Fibroblast of villous mesenchyme (primary cell): ENCODE data around the gene SOX5. TPM values are rescaled to one million over a fixed set of nuclear protein-coding genes. Genes with fewer than 3 reads are reported as not detected.

Experiments
- DNase-seq: peaks from one replicate; pipeline ENCODE4 v3.0.0-alpha.2; 2010; ENCODE audit warnings: low read depth
- H3K4me3 ChIP-seq: 2 replicates; pipeline ENCODE4 v1.5.1; 2011; ENCODE audit warnings: low read depth, mild to moderate bottlenecking, low read length
- total RNA-seq: library from RNA; depleted of rRNA; stranded (reverse); fragments of >200 nt; gene quantifications from 2 replicates; pipeline ENCODE4 v1.2.3, GENCODE V29; 2012
- TF ChIP-seq, protein P1 (sequence below): IDR thresholded peaks from 2 replicates; pipeline ENCODE4 v1.5.1; 2012; ENCODE audit warnings: low read depth, mild to moderate bottlenecking, low read length; ENCODE audit not compliant: insufficient read depth

The SOX5 gene
- total RNA-seq, 1 donor: 13.8 TPM

DNA sequence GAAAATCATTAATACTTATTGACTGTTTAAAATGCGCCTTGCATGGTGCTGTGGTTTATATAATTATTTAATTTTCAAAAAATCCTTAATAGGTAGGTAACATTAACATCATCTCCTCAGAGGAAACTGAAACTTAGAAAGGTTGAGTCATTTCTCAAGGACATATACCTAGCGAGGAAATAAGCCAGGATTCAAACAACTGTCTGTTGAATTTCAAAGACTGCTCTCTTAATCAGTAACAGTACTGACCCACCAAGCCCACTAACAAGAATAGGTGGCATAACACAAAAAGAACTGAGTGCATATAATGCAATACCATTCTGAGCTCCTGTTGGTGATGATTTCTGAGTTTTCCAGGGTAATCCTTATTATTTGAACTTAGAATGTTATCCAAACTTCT lies 174.3 kb downstream of the SOX5 start:
- TF ChIP-seq, protein P1, sequence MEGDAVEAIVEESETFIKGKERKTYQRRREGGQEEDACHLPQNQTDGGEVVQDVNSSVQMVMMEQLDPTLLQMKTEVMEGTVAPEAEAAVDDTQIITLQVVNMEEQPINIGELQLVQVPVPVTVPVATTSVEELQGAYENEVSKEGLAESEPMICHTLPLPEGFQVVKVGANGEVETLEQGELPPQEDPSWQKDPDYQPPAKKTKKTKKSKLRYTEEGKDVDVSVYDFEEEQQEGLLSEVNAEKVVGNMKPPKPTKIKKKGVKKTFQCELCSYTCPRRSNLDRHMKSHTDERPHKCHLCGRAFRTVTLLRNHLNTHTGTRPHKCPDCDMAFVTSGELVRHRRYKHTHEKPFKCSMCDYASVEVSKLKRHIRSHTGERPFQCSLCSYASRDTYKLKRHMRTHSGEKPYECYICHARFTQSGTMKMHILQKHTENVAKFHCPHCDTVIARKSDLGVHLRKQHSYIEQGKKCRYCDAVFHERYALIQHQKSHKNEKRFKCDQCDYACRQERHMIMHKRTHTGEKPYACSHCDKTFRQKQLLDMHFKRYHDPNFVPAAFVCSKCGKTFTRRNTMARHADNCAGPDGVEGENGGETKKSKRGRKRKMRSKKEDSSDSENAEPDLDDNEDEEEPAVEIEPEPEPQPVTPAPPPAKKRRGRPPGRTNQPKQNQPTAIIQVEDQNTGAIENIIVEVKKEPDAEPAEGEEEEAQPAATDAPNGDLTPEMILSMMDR: no peak
- H3K4me3 ChIP-seq: no peak overlapping the region
- no peak for DNase-seq

DNA sequence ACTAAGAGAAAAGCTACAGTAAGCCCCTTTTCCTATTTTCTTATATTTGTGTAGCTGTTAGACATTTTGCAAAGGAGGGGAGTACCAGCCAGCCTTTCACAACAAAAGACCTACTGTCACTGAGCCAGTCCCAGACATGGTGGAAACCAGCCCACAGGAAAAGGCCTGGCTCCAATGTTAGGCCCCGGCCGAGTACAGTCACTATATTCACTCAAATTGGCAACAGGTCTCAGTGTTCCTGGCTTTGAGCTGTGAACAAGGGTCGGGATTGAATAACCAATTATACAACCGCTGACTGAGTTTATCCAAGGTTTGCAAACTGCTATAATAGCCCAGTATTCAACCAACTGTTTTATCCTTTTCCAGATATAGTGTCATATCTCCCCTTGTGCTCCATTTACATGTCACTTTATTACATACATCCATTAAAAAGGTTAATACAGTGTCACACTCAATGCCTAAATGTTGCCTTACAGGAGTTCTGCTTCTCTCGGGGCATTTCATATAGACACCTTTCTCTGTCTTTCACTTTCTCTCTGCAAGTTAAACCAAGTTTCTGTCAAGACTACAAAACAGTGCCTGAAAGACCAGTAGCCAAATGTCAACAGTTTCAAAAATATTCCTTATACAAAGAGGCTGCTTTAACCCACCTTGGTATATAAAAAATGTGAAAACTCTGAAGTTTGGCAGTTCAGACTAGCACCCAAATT lies 178.1 kb downstream of the SOX5 start:
- no peak overlapping the region for H3K4me3 ChIP-seq
- TF ChIP-seq, protein P1: no peak
- DNase-seq: no peak

DNA sequence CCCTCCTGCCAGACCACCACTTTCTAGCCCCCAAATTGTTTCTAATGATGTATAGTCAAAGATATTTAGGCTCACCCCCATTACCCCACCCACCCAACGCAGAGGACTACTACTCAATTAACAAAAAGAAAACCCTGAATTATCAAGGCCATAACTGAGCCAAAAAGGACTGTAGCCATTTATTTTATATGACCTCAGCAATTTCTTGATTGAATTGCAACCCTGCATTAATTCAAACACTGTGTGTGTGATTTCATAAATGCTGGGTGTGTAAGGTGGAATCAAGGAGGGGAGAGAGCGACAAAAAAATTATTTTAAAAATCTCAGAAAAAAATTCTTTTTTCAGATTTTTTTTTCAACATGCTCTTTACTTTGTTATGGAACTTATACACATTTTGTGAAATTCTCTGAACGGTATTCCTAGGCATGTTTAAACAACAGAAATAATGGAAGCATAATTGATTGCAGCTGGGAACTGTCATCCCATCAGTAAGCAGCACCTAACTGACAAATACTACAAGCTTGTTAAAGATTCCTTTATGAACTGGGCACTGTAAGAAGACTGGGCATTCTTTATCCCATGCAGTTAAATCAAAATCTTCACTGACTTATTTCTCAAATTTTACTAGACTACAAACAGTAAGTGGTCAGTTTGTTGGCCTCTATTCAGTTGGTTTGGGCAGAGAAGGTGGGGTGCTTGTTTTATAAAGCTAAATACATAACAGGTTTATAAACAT lies 179.1 kb downstream of the SOX5 start:
- no peak for DNase-seq
- no peak overlapping the region for H3K4me3 ChIP-seq
- TF ChIP-seq, protein P1: no peak

DNA sequence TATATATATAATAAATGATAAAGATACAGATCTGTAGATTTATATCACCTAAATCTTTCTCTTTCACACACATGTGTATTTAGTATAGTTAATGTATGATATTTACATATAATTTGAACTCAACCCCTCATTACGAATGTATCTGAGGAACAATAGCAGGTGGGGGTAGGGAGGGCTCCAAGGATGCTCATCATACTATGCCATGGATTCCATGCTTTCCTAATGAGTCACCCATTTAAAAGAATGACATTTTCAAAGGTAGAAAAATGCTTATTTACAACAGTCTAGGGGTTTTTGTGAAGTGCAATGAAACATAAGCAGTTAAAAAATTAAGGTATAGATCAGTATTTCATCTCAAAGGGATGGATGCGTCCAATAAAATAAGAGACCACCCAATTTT lies 181.6 kb downstream of the SOX5 start:
- TF ChIP-seq, protein P1: no peak
- no peak for DNase-seq
- H3K4me3 ChIP-seq: no peak overlapping the region

DNA sequence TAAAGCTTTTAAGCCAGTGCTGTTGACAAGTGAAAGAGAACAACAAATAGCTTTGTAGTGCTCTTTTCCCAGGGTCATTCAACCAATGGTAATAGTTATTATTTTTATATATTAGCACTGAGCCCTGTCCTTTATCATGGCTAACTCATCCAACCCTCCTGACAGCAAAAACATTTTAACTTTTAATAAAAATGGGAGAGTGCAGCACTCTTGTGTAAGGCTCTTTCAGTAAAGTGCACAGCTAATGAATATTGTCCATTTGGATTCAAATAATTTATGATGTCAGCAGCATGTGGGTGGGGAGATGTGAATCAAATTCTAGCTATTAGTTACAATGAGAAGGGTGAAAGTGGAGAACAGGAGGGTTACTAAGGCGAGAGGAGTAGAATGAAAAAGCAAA lies 185.7 kb downstream of the SOX5 start:
- H3K4me3 ChIP-seq: no peak overlapping the region
- TF ChIP-seq, protein P1: no peak
- DNase-seq: no peak

DNA sequence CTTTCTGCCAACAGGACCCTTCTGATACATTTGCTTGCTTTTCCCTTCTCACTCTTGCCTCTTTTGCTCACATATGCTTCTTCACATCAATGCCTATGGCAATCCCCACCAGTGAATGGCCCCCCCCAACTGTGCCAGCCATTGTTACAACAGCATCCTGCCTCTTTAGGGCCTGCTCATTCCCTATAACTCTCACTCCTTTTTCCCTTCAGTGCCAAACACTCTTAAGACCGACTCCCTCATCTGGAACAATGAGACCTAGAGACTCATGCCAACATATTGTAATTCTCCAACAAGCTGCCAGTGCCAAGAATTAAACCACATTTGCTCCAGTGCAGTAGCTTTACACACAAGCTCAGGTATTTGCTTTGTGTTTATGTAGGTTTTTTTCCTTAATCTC lies 189.0 kb downstream of the SOX5 start:
- DNase-seq: no peak
- H3K4me3 ChIP-seq: no peak overlapping the region
- TF ChIP-seq, protein P1: no peak

DNA sequence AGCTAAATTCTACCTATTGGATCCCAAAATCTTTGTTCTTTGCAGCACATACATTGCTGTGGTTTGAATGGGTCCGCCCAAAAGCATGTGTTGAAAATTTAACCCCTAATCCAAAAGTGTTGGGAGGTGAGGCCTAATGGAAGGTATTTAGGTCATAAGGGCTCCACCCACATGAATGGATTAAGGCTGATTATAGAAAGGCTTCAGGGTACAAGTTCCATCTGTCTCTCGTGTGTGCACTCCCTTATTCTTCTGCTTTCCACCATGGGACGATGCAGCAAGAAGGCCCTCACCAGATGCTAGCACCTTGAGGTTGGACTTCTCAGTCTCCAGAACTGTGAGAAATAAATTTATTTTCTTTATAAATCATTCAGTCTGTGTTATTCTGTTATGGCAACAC lies 190.9 kb downstream of the SOX5 start:
- TF ChIP-seq, protein P1: no peak
- no peak overlapping the region for H3K4me3 ChIP-seq
- no peak for DNase-seq
